ENCODE data around the gene NAALADL2.

NAALADL2 gene

DNA sequence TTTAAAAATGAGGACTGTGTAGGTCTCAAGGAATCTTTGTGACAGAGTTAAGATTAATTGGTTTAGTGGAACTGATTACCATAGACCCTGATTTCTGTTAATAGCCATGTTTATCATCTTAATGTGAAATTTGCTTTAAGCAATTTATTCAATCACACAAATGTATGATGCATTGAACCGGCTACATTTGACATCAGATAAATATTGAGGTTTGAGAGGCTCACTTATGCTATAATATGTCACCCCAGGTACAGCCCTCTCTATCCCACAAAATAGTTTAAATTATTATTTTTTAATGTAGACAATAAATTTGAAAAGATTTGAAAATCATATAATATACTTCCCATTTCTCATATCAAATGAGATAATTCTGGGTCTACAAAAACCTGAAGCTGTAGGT, 413.3 kb downstream of the NAALADL2 start:
- no peak for DNase-seq

DNA sequence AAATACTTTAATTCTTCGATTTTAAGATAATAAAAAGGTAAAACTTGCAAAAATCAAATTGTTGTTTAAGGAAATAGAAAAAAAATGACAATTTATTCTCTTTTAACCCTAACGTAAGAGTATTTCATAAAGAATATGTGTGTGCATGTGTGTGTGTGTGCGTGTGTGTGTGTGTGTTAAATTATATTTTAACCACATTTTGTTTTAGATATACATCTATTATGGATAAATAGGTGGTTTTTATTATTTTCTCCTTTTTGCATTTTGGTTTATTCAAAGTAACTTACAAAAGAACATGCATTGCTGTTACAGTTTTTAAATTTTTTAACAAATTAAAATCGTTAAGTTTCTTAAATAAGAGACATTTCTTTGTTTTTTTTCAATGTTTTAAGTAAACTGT, 414.4 kb downstream of the NAALADL2 start:
- DNase-seq = no peak

DNA sequence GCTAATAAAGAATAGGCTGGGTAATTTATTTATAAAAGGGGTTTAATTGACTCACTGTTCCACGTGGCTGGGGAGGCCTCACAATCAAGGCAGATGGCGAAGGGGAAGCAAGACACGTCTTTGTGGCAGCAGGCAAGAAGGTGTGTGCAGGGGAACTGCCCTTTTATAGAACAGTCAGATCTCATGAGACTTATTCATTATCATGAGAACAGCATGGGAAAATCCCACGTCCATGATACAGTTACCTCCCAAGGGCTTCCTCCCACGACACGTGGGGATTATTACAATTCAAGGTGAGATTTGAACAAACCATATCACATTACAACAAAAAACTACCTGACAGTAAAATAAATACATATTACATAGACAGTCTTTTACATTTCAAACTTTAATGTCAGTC, 414.9 kb downstream of the NAALADL2 start:
- DNase-seq = no peak

DNA sequence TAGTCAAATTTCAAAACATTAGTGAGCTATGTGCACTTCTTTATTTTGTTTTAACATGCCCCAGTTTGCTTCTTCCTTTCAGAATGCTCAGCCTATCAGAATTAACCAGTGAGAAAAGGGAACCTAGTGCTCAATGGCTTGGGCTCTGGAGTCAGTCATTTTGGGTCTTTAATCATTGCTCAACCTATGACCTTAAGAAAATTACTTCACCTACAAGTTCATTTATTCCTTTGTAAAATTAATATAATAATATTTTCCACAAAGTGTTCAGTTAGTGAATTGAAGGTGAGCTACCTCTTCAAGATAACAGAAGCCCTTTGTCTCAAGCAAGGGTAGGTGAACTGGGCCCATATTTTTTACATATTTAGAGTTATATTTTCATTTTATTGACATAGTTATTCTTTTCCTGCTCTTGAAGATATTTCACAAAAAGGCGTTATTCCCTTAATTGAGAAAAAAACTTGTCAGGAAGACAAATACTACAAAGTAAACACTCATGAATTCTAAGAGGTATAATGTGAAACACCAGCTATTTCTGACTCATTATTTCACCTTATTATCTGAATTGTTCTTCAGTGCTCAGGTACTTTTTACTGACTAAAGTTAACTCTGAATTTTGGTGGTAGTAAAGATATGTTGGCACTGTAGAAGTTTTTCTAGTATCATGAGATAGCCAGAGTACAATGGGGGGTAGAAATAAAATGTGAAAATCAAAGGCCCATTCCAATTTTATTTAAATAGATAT, 415.5 kb downstream of the NAALADL2 start:
- DNase-seq = no peak

DNA sequence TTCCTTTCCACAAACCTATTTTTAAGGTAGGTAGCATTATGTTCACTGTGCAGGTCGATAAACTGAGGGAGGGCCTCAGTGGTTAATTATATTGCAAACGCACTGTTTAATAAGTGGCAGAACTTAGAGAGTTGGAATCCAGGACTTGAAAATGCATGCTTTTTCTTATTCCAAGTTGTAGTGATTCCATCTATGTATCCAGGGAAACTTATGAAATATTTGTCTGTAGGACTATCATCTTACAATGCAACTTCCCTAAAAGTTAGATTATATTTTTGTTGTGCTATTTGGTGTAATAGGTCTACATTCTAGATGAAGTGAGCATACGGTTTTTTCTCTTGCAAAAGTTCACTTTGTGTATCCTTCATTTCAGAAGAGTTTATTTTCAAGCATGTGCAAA, 419.5 kb downstream of the NAALADL2 start:
- no peak for DNase-seq

DNA sequence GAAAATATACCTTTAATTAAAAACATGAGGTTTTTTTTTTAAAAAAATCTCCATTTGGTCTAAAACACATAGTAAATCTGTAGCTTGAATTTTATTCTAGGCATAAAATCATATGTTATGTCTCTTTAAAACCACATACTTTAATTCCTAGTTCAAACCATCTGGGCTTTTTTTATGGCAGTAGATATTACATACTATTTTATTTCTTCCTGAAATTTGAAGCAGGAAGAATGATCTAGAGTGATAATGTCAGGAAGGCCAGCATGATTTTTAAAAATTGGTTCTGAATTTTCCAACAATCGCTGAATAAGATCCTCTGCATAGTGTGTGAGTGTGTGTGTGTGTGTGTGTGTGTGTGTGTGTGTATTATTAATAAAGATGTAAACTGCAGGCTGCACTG, 420.3 kb downstream of the NAALADL2 start:
- DNase-seq = no peak

DNA sequence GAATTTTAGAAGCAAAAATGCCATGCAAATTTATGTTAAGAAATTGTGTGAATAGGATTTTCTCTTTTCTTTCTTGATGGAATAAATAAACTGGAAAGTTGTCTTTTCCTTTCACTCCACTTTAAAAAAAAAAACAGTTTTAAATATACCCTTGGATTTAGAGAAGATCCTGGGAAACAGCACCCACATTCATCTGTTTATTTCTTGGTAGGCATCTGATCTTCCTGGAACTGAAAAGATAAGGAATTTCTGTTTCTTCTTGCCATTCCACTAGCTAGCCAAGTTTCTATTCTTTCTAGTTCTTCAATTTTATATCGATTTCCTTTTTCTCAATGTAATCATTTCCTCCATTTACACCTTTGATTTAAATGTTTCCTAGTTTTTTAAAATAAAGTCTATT, 420.8 kb downstream of the NAALADL2 start:
- DNase-seq = no peak

DNA sequence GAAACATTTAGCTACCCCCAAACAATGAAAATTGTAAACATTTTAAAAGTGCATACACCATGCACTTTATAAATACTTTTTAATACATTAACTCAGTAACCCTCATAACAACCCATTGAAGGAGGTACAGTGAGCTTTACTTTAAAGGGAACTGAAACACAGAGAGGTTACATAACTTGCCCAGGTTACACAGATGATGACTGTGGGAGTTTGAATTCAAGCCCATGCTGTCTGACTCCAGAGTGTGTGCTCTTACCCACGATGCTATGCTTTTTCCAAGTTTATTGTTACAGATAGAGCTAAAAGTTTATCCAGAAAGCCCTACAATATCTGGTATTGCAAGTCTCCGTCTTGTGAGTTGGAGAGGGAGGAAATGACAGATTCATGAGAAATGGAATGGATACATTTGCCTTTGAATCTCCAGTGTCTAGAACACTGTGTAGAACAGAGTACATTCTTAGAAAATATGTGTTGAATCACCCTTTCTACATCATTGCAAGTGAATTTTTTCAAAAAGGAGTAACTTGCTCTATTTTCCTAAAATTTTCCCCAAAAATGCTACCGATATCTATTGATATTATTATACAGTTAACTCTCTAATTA, 428.3 kb downstream of the NAALADL2 start:
- no peak for DNase-seq

DNA sequence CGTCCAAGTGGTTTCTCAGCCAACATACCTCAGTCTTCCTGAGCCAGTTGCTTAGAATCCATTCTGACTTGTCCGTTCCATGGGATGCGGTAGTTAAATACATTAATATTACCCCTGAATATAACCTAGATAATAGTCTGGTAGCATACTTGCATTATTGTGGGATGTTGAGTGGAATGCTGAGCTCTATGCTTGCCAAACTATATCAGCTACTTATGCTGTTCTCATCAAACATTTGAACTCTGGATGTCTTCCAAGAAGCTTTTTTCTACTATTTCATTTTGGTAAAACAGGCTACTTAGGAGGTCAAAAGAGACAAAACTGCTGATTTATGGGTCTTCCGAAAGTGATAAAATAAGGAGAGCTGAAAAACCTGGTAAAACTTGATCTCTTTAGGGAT, 429.5 kb downstream of the NAALADL2 start:
- DNase-seq = no peak

DNA sequence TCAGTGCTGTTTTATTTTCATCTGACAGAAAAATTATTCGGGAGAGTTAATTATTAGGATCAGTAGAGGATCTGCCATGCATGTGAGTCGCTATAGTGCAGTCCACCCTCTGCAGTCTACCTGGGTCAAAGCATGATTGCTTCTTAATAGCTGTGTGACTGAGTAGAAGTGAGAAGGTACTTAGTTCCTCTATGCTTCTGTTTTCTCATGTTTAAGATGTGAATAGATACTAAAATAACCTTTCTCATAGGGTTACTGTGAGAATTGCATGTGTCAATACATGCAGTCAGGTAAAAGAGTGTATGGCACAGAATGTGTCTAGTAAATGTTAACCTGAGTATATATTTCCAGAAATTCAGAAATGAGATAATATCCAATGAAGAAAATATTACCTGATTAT, 435.7 kb downstream of the NAALADL2 start:
- DNase-seq = no peak

DNA sequence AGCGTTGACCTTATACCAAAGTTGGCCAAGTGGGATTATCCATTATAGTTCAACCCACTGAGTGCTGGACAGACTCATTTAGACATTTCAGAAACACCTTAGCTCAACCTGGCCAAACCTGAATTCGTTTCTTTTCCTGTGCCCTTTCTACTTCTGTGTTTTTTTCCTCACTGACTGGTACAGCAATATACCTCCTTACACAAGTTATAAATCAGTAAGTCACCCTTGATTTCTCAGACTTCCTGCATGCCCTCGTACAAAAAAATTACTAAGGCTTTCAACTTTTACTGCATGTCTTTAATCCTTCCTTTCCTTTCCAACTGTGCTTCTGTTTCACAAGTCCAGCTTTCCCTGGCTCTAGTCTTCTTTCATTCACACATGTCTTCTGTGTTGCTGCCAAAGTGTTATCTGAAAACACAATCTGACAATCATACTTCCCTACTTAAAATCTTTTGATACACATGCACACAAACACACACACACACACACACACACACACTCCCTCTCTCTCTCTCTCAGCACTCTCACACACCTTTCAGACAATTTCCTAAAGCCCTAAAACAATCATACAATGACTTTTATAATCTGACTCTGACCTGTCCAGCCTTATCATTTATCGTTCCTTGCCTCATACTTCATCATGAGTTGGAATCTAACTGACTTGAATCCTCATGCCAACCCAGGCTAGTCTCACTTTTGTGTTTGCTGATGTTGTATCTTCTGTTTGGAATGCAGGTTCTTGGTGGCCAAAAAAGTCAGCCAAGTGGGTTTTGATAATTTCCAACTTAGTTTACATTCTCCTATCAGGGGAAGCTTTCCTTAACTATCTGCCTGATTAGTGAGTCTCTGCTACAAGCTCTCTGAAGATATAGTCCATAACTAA, 436.4 kb downstream of the NAALADL2 start:
- DNase-seq = no peak

DNA sequence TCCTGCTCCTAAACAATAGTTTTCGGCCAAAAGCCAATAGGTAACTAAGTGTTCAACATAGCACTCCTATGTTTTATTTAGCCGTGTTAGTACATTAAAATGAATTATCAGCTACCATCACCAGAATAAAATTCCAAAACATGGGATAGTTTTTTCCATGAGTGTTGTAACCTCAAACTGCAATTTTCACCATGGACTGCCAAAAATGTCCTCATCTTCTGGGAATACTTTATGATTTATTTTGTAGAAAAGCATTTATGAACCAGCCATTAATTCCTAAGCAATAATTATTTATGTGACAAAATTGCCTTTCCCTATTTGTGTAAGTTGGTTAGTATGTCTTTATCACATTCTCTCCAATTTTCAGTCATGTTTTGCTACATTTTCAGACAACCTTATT, 438.1 kb downstream of the NAALADL2 start:
- DNase-seq = no peak

DNA sequence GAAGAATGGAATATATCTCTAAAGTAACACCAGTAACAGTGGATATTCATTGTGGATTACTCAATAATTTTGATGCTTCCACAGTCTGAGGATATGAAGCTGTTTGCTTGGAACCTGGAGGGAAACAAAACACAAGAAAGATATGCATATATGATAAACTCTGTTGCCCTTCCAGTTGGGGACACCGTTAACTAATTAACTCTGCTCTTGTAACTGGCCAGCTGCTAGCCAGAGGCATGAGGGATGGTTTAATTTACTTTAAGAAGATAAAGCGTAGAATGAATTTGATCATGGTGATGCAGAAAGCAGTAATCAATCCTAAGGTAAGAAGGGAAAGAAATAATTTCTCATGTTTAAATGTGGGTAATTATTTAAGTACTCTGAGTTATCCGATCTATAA, 442.6 kb downstream of the NAALADL2 start:
- no peak for DNase-seq

DNA sequence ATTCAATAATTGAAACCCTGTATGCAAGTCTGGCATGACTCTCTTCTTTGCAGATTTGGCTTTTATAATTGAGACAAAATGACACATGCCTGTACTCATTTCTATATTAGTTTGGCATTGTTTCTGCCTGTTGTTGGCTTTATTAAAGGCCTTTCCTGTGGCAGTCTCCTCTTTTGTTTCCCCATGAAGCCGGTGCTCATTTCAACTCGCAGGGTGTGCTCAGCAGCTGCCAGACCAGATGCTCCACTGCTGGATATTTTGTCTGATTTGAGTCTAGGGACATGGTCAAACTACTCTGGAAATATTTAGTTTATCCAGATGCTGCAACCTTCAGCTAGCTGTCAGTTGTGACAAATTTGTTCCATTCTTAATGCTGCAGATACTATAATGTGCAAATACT, 445.3 kb downstream of the NAALADL2 start:
- DNase-seq = no peak

DNA sequence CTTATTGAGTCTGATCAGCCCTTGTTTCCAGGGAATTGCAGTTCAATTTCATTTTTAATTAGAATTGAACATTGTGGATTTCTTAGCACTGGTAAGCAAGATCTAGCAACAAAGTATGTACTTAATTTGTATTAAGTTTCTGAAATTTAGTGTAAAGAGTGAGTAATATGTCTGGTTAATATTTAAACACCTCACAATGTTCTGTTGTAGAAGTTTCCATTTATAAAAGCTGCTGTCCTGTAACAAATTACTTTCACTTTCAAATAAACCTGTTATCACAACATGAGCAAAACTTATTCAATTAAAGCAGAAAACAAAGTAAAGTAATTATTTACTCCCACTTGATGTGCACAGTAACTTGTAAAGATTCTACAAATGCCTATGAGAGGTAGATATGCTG, 448.5 kb downstream of the NAALADL2 start:
- no peak for DNase-seq

DNA sequence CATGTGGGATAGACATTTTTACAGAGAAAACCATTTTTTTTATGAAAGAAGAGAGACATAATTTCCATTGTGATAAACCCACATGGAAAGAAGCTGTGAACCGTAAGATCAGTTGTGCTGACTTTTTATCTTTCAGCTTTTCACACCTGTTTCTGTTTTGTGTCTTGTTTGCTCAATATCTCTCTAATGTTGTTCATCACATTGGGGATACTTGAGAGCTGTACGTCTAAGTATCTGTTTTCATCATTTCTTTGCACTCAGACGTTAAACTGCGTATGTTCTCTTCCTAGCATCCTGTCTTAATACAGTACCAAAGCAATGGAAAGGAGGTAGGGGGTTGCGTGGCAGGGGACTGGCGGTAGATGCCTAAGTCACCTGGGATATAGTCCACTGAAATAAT, 449.0 kb downstream of the NAALADL2 start:
- DNase-seq = no peak

DNA sequence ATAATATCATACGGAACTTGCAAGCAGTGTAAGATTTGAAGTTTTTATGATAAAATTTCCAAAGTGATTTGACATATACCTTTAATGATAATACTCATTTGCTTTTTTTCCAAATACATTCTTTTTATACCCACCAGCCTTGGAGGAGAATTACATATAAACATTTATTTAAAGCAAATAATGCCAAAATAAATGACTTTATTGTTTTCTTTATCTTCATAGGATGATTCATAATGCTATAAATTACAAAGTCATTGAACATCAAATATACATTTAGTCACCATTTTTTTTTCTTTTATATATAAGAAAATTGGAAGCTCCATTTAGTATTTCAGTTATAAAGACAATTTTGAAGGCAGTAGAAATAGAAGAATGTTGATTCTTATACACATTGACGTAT, 450.9 kb downstream of the NAALADL2 start:
- DNase-seq = no peak

DNA sequence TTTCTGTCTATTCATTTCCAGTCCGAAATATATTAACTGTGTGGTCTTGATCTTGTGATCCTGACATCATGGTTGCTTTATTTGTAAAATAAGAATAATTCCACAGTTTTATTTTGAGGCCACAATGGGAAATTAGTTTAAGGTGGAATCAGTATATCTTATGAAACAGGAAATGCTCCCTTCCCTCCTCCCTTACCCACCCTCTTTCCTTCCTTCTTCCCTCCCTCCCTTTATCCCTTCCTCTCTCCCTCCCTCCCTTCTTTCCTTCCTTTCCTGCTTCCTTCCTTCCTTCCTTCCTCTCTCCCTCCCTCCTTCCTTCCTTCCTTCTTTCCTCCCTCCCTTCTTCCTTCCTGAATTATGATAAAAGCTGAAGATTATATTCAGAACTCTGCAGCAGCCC, 452.3 kb downstream of the NAALADL2 start:
- no peak for DNase-seq

DNA sequence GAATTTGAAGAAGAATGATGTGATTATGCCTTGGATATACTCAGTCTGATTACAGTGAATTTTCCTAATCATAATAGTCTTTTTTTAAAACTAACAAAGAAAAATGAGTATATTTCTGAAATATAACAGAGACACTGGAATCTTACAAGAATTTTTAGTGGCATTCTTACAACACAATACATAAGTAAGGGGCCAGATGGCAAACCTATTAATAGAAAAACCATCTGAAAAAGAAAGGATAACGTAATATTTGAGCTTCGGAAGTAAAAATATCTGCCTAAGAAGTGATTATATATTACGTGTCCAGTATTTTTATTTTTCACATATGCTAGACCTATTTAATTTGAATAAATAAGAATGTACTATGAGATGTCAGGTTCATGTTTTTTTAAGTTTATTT, 452.8 kb downstream of the NAALADL2 start:
- DNase-seq = no peak

DNA sequence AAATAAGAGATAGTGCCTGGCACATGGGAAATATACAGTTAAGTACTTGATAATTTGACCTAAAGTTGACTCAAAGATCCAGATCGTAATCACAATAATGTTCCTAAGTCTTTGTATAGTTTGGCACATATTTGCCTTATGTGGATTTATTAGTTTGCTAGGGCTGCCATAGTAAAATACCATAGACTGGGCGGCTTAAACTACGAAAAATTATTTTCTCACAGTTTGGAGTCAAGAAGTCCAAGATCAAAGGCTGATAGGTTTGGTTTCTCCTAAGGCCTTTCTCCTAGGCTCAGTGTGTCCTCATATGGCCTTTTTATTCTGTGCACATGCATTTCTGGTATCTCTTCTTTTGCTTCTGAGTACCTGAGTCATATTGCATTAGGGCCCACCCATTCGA, 453.7 kb downstream of the NAALADL2 start:
- no peak for DNase-seq

DNA sequence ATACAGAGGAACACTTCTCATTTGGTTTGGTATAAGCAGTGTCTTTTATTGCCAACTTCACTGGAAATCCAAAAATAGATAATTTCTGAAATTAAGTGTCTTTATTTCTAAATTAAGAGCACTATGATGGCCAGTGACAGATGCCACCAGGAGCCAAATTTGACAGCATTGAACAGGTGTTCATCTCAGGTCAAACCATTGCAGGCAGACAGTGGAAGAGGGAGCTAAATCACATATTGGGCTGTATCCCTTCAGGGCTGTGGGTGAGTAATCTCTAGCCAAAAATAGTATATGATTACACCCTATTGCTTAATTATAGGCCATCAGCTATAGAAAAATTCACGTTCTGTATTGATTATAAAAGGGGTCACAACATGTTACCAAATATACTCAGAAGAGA, 457.7 kb downstream of the NAALADL2 start:
- DNase-seq = no peak

DNA sequence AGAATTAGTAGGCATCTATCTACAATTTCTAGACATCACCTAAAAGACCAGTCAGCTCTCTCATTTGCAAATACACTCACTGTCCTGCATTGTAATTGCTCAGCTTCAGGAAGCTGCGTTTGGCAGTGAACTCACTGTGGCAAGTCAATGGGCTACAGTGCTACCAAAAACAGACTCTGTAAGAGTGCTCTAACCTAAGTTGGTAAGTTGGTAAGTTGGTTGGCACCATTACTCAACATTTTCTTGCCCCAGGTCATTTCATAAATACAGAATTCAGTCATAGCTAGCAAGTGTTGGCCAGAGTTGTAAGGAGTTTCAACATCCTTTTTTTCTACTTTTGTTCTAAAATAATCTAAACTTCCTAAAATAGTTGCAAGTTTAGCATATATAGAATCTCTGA, 466.3 kb downstream of the NAALADL2 start:
- no peak for DNase-seq

DNA sequence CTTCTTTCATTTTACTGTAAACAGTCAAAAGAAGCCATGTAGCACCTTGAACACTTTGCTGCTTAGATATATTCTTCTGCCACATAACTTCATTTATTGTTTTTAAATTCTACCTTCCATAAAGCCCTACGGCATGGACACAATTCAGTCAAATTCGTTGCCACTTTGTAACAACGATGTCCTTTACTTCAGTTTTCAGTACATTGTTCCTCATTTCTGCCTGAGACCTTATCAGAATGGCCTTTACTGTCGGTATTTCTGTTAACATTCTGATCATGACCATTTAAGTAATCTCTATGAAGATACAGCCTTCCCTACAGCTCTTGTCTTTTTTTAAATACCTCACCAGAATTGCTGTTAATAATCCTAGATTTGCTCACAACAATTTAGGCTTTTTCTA, 466.9 kb downstream of the NAALADL2 start:
- no peak for DNase-seq

DNA sequence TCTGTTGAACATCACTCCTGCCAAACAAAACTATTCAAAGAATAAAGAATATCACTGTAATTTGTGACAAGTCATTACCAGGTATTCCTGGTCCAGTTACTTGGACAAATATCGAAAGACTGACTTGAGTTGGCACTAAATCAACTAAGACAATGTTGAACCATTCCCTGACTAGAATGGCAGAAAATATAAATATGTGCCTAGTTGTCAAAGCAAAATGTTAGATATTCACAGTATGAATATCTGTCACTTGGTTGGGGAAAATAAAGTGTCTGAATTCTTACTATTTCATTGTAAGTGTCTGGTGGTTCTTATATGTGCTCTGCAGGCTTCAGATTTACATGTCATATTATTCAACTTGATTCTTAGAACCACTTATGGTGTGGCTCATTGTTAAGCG, 470.2 kb downstream of the NAALADL2 start:
- no peak for DNase-seq

Measured in activated CD4-positive, alpha-beta T cell treated with anti-CD3 and anti-CD28 coated beads for 48 hours (primary cell).